HFFc6 (cell line): ENCODE results near the gene AHDC1. TPM values are rescaled to one million over a fixed set of nuclear protein-coding genes. Genes with fewer than 3 reads are reported as not detected.

Experiments
- DNase-seq: peaks from one replicate; pipeline ENCODE4 v3.0.0-alpha.2; 2018
- H3K27ac Mint-ChIP-seq: 2 replicates; pipeline ENCODE4 v1.8.0; 2020; ENCODE audit warnings: mild to moderate bottlenecking, mixed read lengths
- H3K27me3 Mint-ChIP-seq: 2 replicates; pipeline ENCODE4 v1.8.0; 2021; ENCODE audit warnings: mild to moderate bottlenecking, moderate library complexity, mixed read lengths; ENCODE audit not compliant: insufficient read depth
- H3K36me3 Mint-ChIP-seq: 2 replicates; pipeline ENCODE4 v1.8.0; 2021; ENCODE audit warnings: low read depth, mixed read lengths
- H3K4me1 Mint-ChIP-seq: 2 replicates; pipeline ENCODE4 v1.8.0; 2020; ENCODE audit warnings: low read depth, mixed read lengths
- H3K4me3 Mint-ChIP-seq: 2 replicates; pipeline ENCODE4 v1.8.0; 2020; ENCODE audit warnings: mild to moderate bottlenecking, moderate library complexity, mixed read lengths
- H3K9me3 Mint-ChIP-seq: 2 replicates; pipeline ENCODE4 v1.8.0; 2020; ENCODE audit warnings: mild to moderate bottlenecking, mixed read lengths
- total RNA-seq, 6 experiments: library from RNA; stranded (reverse); fragmentation: NEBNext Ultra II Directional; extraction: Animal tissue kit (Norgen Biotek cat#: 25700); gene quantifications; 2 replicates in 1 of 6; 3 replicates in 5 of 6; pipeline ENCODE4 v1.2.3, GENCODE V29; 2021
- TF ChIP-seq, protein P1 (sequence below): fragments of 200-600 bp; sonication (generic); IDR thresholded peaks from 2 replicates; pipeline ENCODE4 v1.5.0; 2021; ENCODE audit warnings: antibody characterized with exemption, mild to moderate bottlenecking

Gene AHDC1
- total RNA-seq, 6 experiments from 2014 or later = 30.7 to 53.2 (median 34.7) TPM

DNA sequence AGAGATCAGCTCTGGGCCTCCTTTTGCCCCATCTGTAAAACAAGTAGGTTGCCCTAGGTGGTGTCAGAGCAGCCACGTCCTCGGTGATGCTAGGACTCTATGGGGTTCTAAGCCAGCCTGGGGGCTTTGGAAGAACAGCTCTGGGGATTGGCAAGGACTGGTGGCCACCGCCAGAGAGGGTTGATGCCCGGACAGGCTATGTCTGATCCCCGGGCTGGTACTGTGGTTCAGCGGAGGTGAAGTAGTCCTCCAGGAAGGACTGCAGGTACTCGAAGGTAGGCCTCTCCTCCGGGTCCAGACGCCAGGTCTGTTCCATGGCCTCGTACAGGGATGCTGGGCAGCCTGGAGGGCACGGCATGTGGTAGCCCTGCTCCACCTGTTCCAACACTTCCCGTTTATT lies 8.8 kb upstream of the AHDC1 start:
- Mint-ChIP-seq H3K27me3 (peaks cover 11% of the 10 kb centered on the region), H3K9me3 (no peaks in the 10 kb centered on the region), H3K4me3 (no peak overlapping the region), H3K4me1 (no peaks in the 10 kb centered on the region), H3K36me3 (no peaks in the 10 kb centered on the region), H3K27ac (no peak overlapping the region)
- DNase-seq = no peak
- TF ChIP-seq, protein P1, sequence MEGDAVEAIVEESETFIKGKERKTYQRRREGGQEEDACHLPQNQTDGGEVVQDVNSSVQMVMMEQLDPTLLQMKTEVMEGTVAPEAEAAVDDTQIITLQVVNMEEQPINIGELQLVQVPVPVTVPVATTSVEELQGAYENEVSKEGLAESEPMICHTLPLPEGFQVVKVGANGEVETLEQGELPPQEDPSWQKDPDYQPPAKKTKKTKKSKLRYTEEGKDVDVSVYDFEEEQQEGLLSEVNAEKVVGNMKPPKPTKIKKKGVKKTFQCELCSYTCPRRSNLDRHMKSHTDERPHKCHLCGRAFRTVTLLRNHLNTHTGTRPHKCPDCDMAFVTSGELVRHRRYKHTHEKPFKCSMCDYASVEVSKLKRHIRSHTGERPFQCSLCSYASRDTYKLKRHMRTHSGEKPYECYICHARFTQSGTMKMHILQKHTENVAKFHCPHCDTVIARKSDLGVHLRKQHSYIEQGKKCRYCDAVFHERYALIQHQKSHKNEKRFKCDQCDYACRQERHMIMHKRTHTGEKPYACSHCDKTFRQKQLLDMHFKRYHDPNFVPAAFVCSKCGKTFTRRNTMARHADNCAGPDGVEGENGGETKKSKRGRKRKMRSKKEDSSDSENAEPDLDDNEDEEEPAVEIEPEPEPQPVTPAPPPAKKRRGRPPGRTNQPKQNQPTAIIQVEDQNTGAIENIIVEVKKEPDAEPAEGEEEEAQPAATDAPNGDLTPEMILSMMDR = no peak

DNA sequence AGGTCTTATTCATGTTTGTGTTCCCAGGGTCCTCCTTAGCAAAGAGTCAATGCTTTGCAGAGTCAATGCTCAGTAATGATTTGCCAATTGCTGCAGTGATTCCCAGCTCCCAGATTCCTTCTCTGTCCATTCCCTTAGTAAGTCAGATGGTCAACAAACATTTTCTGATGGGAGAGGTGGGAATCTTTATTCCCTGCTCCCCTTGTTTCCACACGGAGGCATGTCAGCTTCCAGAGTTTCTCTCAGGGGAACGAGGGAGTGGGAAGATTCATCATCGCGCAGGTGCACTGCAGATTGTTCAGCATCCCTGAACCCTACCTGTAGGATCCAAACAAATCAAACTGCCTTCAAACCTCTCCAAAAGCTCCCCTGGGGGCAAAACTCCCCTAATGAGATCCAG lies 7.5 kb upstream of the AHDC1 start:
- no peak overlapping the region for H3K27ac Mint-ChIP-seq
- peaks cover 11% of the 10 kb centered on the region for H3K27me3 Mint-ChIP-seq
- H3K36me3 Mint-ChIP-seq = no peaks in the 10 kb centered on the region
- peaks cover 7% of the 10 kb centered on the region for H3K4me1 Mint-ChIP-seq
- DNase-seq = no peak
- TF ChIP-seq, protein P1 = no peak
- no peak overlapping the region for H3K4me3 Mint-ChIP-seq
- H3K9me3 Mint-ChIP-seq = no peaks in the 10 kb centered on the region

DNA sequence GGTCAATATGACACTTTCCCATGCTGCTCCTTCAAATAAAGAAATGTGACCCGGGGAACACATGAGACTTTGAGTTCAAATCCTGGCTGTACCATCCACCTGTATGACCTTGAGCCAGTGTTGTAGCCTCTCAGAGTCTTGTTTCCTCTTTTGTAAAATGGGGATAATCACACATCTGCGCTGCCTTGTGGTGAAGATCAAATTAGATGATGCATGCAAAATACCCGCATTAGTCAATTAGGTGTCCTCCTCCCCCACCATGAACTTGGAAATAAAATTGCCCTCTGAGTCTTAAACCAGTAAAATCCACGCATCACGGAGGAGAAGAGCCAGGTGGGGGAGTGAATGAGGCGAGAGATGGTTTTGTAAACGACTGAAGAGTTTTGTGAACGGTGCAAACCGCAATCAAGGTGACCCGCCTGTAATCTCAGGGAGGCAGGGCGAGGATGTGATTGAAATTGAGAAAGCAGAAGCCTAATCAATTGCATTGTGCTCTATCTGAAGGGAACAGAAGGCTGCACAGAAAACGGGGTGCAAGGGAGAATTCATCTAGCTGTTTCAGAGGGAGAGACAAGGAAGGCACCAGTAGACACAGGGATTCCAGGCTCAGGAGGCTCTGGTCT lies 5.8 kb upstream of the AHDC1 start:
- H3K27ac Mint-ChIP-seq = no peak overlapping the region
- no peaks in the 10 kb centered on the region for H3K36me3 Mint-ChIP-seq
- H3K9me3 Mint-ChIP-seq = no peaks in the 10 kb centered on the region
- H3K4me1 Mint-ChIP-seq = peaks cover 21% of the 10 kb centered on the region
- DNase-seq = no peak
- peaks cover 8% of the 10 kb centered on the region for H3K27me3 Mint-ChIP-seq
- TF ChIP-seq, protein P1 = no peak
- H3K4me3 Mint-ChIP-seq = no peak overlapping the region

DNA sequence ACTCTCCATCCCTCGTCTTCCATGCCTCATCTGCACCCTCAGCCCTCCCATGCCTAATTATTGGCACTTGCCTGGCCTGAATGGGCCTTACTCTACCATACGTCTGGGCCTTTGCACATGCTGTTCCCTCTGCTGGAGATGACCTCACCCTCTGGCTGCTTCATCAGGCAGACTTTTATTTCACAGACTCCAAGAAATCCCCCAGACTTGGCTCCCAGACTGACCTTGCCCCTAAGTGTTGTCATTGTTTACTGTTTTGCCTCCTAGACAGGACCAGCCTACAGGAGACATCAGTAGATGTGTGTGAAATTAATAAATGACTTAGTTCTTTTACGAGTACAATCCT lies 5.2 kb upstream of the AHDC1 start:
- Mint-ChIP-seq H3K27me3 (peaks cover 8% of the 10 kb centered on the region), H3K27ac (no peak overlapping the region), H3K9me3 (no peaks in the 10 kb centered on the region), H3K36me3 (no peaks in the 10 kb centered on the region), H3K4me1 (peaks cover 21% of the 10 kb centered on the region), H3K4me3 (no peak overlapping the region)
- TF ChIP-seq, protein P1 = no peak
- DNase-seq = no peak

DNA sequence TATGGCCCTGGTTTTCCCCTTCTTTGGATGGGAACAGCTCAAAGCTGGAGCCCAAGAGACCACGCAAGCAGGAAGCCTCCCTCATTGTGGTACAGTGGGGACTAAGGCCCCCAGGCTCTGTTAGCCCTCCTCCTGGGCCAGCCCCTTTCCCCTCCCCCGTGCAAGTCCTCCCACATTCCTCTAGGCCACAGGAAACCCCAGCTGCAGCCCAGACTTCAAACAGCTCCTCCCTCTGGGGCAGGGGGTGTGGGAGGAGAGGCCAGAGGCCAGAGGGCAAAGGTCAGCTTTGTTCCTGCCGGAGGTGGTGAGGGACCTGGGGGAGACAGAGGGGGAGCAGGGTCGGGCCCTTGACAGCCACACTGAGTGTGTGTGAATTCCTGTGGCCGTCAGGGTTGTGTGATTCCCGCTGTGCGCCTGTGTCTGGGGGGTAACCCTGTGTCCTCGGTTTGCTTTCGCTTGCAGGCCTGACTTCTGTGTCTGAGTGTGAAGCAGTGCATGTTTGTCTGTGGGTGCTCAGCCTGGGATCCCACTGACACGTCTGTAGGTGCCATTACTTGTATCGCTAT lies 3.4 kb upstream of the AHDC1 start:
- Mint-ChIP-seq H3K27me3 (peaks cover 7% of the 10 kb centered on the region), H3K4me3 (no peak overlapping the region), H3K27ac (no peak overlapping the region), H3K4me1 (peaks cover 21% of the 10 kb centered on the region), H3K9me3 (no peaks in the 10 kb centered on the region), H3K36me3 (no peaks in the 10 kb centered on the region)
- TF ChIP-seq, protein P1 = no peak
- no peak for DNase-seq
